CD4-positive, alpha-beta T cell (primary cell): ENCODE results near the gene CLDN18. TPM values are rescaled to one million over a fixed set of nuclear protein-coding genes. Genes with fewer than 3 reads are reported as not detected.

Experiments used
- ATAC-seq: fragments of 200-7000 bp; cut with Tn5 transposase; one replicate; pipeline ENCODE4 v1.10.0; 2022; ENCODE audit warnings: mild to moderate bottlenecking; ENCODE audit not compliant: poor library complexity
- CTCF ChIA-PET: fragments of 350-600 bp; sonication (Branson Sonifier 250); formaldehyde crosslinking; loops from one replicate; lab custom pipeline; 2021; ENCODE audit warnings: antibody characterized with exemption, inconsistent platforms; lab: Charles Lee
- POLR2A ChIA-PET: fragments of 350-600 bp; sonication (Branson Sonifier 250); formaldehyde crosslinking; loops from one replicate; lab custom pipeline; 2021; ENCODE audit warnings: antibody characterized with exemption, inconsistent platforms; lab: Charles Lee
- DNase-seq, 14 experiments: peaks; one replicate each; pipeline ENCODE4 v3.0.0-alpha.2; 2013 to 2020; ENCODE audit warnings: mixed read lengths in 2 of 14
- H3K27ac ChIP-seq, 2 donors: one replicate each; pipeline versions ENCODE4 v1.5.1 to v1.7.0; 2013; ENCODE audit warnings: low read length in 2 of 2, low read depth in 1 of 2, mild to moderate bottlenecking in 1 of 2
- H3K27me3 ChIP-seq, 2 experiments: 1 replicate in 1 of 2; 2 replicates in 1 of 2; pipeline versions ENCODE4 v1.6.1 to v1.7.0; 2013; ENCODE audit warnings: low read length in 2 of 2, control low read depth in 1 of 2, mild to moderate bottlenecking in 1 of 2, moderate library complexity in 1 of 2; ENCODE audit not compliant: insufficient read depth in 2 of 2, control insufficient read depth in 1 of 2
- H3K36me3 ChIP-seq: one replicate; pipeline ENCODE4 v1.6.1; 2013; ENCODE audit warnings: low read length, control low read depth; ENCODE audit not compliant: insufficient read depth
- H3K4me1 ChIP-seq: one replicate; pipeline ENCODE4 v1.6.1; 2013; ENCODE audit warnings: low read length, control low read depth; ENCODE audit not compliant: insufficient read depth
- H3K4me3 ChIP-seq: one replicate; pipeline ENCODE4 v1.5.1; 2013; ENCODE audit warnings: mild to moderate bottlenecking, low read length, moderate library complexity
- H3K9me3 ChIP-seq, 2 experiments: 1 replicate in 1 of 2; 2 replicates in 1 of 2; pipeline versions ENCODE4 v1.6.1 to v1.7.0; 2013; ENCODE audit warnings: low read length in 2 of 2, mild to moderate bottlenecking in 2 of 2, control low read depth in 1 of 2, moderate library complexity in 1 of 2; ENCODE audit not compliant: control insufficient read depth in 1 of 2, insufficient read depth in 1 of 2
- H3K27ac Mint-ChIP-seq: one replicate; pipeline ENCODE4 v1.8.0; 2020; ENCODE audit warnings: mixed read lengths
- H3K27me3 Mint-ChIP-seq: one replicate; pipeline ENCODE4 v1.8.0; 2021; ENCODE audit warnings: mixed read lengths
- H3K36me3 Mint-ChIP-seq: one replicate; pipeline ENCODE4 v1.8.0; 2021; ENCODE audit warnings: low read depth, mixed read lengths
- H3K4me1 Mint-ChIP-seq: one replicate; pipeline ENCODE4 v1.8.0; 2021; ENCODE audit warnings: low read depth, mixed read lengths
- H3K4me3 Mint-ChIP-seq: one replicate; pipeline ENCODE4 v1.8.0; 2020; ENCODE audit warnings: mild to moderate bottlenecking, mixed read lengths
- H3K9me3 Mint-ChIP-seq: one replicate; pipeline ENCODE4 v1.8.0; 2020; ENCODE audit warnings: mixed read lengths
- CTCF ChIP-seq: fragments of 200-600 bp; IDR thresholded peaks from one replicate; pipeline ENCODE4 v1.8.0; 2022; ENCODE audit warnings: antibody characterized with exemption, mild to moderate bottlenecking
- intact Hi-C, 2 experiments: fragments of 100-400 bp; cut with DNase I in 1 of 2; cut with micrococcal nuclease in 1 of 2; formaldehyde crosslinking; loops; one replicate each; pipeline versions ENCODE4 v1.15.1 to v1.9.0; 2023 to 2025; cut with DNase I, micrococcal nuclease
- total RNA-seq, 174 experiments: library from RNA in 2 of 174; stranded (reverse) in 2 of 174; gene quantifications; one replicate each; pipeline ENCODE4 v1.2.3 and lab custom pipeline; 2021 to 2026

Gene CLDN18
- total RNA-seq, 2 experiments from 2014 or later: not detected

- peaks cover 35% of the 10 kb centered on the region for H3K27me3 Mint-ChIP-seq
- no peaks in the 10 kb centered on the region for H3K9me3 Mint-ChIP-seq
- no peak overlapping the region for H3K27ac ChIP-seq
- no peaks in the 10 kb centered on the region for H3K36me3 ChIP-seq
- ChIA-PET CTCF (no interaction called here), POLR2A (no interaction called here)
- intact Hi-C loops: no loop called here
- no peak overlapping the region for H3K4me3 Mint-ChIP-seq
- DNase-seq (no peak), ATAC-seq (no peak)
- no peak overlapping the region for H3K4me3 ChIP-seq
- no peaks in the 10 kb centered on the region for H3K4me1 Mint-ChIP-seq
- H3K27ac Mint-ChIP-seq: no peak overlapping the region
- TF ChIP-seq CTCF: no peak
- H3K27me3 ChIP-seq: peaks cover 3 to 8% of the 10 kb centered on the region in 2 experiments
- H3K36me3 Mint-ChIP-seq: no peaks in the 10 kb centered on the region
- H3K9me3 ChIP-seq: no peaks in the 10 kb centered on the region
- no peaks in the 10 kb centered on the region for H3K4me1 ChIP-seq
Measured at GRCh38 chr3:138034918-138035317, 25.0 kb downstream of the CLDN18 start.

DNA sequence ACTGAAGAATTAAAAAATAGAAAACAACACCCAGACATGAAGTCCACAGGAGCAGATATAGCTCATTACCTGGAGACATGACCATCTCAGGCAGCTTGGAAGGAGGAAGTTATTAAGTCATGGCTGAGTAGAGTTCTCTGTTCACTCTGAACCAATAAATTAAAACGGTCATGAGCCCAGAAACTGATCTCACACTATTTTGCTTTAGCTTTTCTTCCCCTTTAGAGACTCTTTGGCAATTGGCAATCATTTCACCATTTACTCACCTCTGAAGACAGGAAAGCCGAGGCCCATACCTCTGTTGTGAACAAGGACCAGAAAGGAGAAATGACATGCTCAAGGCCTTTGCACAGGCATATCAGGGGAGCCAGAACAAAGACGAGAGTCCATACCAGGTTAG lies 26.6 kb downstream of the CLDN18 start:
- H3K36me3 Mint-ChIP-seq: no peaks in the 10 kb centered on the region
- H3K27ac Mint-ChIP-seq: no peak overlapping the region
- H3K9me3 Mint-ChIP-seq: no peaks in the 10 kb centered on the region
- intact Hi-C loops: no loop called here
- ChIA-PET POLR2A (no interaction called here), CTCF (no interaction called here)
- no peak overlapping the region for H3K4me3 Mint-ChIP-seq
- no peaks in the 10 kb centered on the region for H3K36me3 ChIP-seq
- no peaks in the 10 kb centered on the region for H3K4me1 ChIP-seq
- H3K27me3 Mint-ChIP-seq: peaks cover 37% of the 10 kb centered on the region
- no peaks in the 10 kb centered on the region for H3K9me3 ChIP-seq
- ATAC-seq (no peak), DNase-seq (no peak)
- H3K27me3 ChIP-seq: peaks cover 3 to 8% of the 10 kb centered on the region in 2 experiments
- H3K4me3 ChIP-seq: no peak overlapping the region
- no peak overlapping the region for H3K27ac ChIP-seq
- no peak for TF ChIP-seq CTCF
- H3K4me1 Mint-ChIP-seq: no peaks in the 10 kb centered on the region

DNA sequence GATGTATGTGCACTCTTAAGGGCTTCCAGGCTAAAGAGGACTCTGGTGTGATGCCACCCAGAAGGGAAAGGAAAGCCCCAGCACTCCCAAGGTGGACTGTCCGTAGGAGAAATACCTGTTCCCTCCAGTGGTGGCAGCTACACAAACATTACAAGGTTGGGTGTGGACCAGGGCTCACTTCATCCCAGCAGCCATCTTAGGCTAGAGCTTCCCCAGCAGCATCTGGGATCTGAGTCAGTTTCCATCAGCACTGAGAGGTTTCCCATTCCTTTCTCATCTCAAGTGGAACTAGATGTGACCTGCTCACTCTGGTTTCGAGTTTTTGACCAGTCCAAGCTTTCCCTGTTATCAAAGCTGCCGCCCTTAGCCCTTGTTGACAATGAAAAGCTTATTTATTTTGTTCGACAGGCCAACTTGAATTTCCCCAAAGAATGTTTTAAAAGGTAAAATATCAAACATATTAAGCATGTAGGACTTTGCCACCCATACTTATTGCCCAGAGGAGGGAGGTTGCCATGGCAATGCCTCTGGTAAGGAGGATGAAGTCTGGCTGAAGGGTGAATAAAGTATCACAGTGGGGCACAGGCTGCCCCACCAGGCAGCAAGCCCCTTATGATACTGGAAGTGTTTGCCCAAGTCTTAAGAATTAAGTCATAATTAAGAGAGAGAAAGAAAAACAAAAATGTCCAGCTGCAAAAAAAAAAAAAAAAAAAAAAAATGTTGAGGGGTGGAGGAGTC lies 28.9 kb downstream of the CLDN18 start:
- H3K36me3 Mint-ChIP-seq: no peaks in the 10 kb centered on the region
- H3K27ac Mint-ChIP-seq: no peak overlapping the region
- H3K9me3 Mint-ChIP-seq: peaks cover 2% of the 10 kb centered on the region
- DNase-seq (no peak), ATAC-seq (no peak)
- H3K4me3 Mint-ChIP-seq: no peak overlapping the region
- Histone ChIP-seq H3K9me3 (no peaks in the 10 kb centered on the region), H3K27me3 (peaks cover 0 to 8% of the 10 kb centered on the region in 2 experiments), H3K36me3 (no peaks in the 10 kb centered on the region), H3K27ac (no peak overlapping the region), H3K4me1 (no peaks in the 10 kb centered on the region), H3K4me3 (no peak overlapping the region)
- H3K4me1 Mint-ChIP-seq: no peaks in the 10 kb centered on the region
- intact Hi-C loops: no loop called here
- TF ChIP-seq CTCF: no peak
- ChIA-PET CTCF (no interaction called here), POLR2A (no interaction called here)
- H3K27me3 Mint-ChIP-seq: peaks cover 36% of the 10 kb centered on the region
